Caco-2 (cell line): ENCODE results near the gene VWA8. TPM values are rescaled to one million over a fixed set of nuclear protein-coding genes. Genes with fewer than 3 reads are reported as not detected.

Source experiments
- BruUV-seq: library from RNA; stranded (reverse); fragments of 400-500 nt; replicated peaks from 2 replicates; lab custom pipeline; 2021; lab: Mats Ljungman, UMichigan
- CTCF ChIA-PET: fragments of 300-600 bp; sonication (Branson Sonifier 250); formaldehyde crosslinking; loops from one replicate; lab custom pipeline; 2022; ENCODE audit warnings: antibody characterized with exemption; lab: Charles Lee
- POLR2A ChIA-PET: fragments of 300-600 bp; sonication (Branson Sonifier 250); formaldehyde crosslinking; loops from one replicate; lab custom pipeline; 2022; ENCODE audit warnings: antibody characterized with exemption; lab: Charles Lee
- DNase-seq, 2 experiments: peaks; one replicate each; pipeline versions ENCODE4 v3.0.0 to v3.0.0-alpha.2; 2020 to 2022
- H3K27me3 ChIP-seq: replicated peaks from 2 replicates; pipeline ENCODE4 v1.6.0; 2011; ENCODE audit warnings: low read length; ENCODE audit not compliant: control insufficient read depth, insufficient read depth
- H3K36me3 ChIP-seq: 2 replicates; pipeline ENCODE4 v1.5.1; 2011; ENCODE audit warnings: low read length; ENCODE audit not compliant: control insufficient read depth, insufficient read depth
- H3K4me1 ChIP-seq: fragments of 250-450 bp; sonication (Bioruptor Pico); 2 replicates; pipeline ENCODE4 v1.5.1; 2020; ENCODE audit warnings: mild to moderate bottlenecking
- H3K4me3 ChIP-seq: 2 replicates; pipeline ENCODE4 v1.5.1; 2011; ENCODE audit warnings: low read depth, mild to moderate bottlenecking, control low read depth, low read length
- H3K9me3 ChIP-seq: fragments of 250-450 bp; sonication (Bioruptor Pico); 2 replicates; pipeline ENCODE4 v1.5.1; 2020; ENCODE audit warnings: mild to moderate bottlenecking, moderate library complexity
- H3K27ac Mint-ChIP-seq: one replicate; pipeline ENCODE4 v1.8.0; 2022; ENCODE audit warnings: mixed read lengths; ENCODE audit not compliant: unreplicated experiment
- H3K27me3 Mint-ChIP-seq: one replicate; pipeline ENCODE4 v1.8.0; 2022; ENCODE audit warnings: mixed read lengths; ENCODE audit not compliant: insufficient read depth, unreplicated experiment
- H3K36me3 Mint-ChIP-seq: one replicate; pipeline ENCODE4 v1.8.0; 2022; ENCODE audit warnings: mild to moderate bottlenecking, mixed read lengths; ENCODE audit not compliant: insufficient read depth, unreplicated experiment
- H3K4me1 Mint-ChIP-seq: one replicate; pipeline ENCODE4 v1.8.0; 2022; ENCODE audit warnings: low read depth, mixed read lengths; ENCODE audit not compliant: unreplicated experiment
- H3K4me3 Mint-ChIP-seq: one replicate; pipeline ENCODE4 v1.8.0; 2022; ENCODE audit warnings: mild to moderate bottlenecking, moderate library complexity, mixed read lengths; ENCODE audit not compliant: unreplicated experiment
- H3K9me3 Mint-ChIP-seq: one replicate; pipeline ENCODE4 v1.8.0; 2022; ENCODE audit warnings: mixed read lengths; ENCODE audit not compliant: unreplicated experiment
- CTCF ChIP-seq, 2 experiments: fragments of 200-600 bp in 1 of 2; IDR thresholded peaks; 1 replicate in 1 of 2; 2 replicates in 1 of 2; pipeline versions ENCODE4 v1.5.1 to v1.8.0; 2011 to 2022; ENCODE audit warnings: antibody characterized with exemption in 1 of 2, control low read depth in 1 of 2, inconsistent platforms in 1 of 2, low read depth in 1 of 2, low read length in 1 of 2, mild to moderate bottlenecking in 1 of 2, moderate library complexity in 1 of 2; ENCODE audit not compliant: insufficient read depth in 1 of 2, severe bottlenecking in 1 of 2, unreplicated experiment in 1 of 2
- intact Hi-C: fragments of 100-400 bp; cut with micrococcal nuclease; formaldehyde crosslinking; loops from one replicate; pipeline ENCODE4 v1.10.0; 2022; ENCODE audit not compliant: unreplicated experiment
- total RNA-seq: library from RNA; stranded (reverse); gene quantifications from 2 replicates; pipeline ENCODE4 v1.2.3, GENCODE V29; 2022

The VWA8 gene
- total RNA-seq, 1 experiment from 2014 or later = 20.7 TPM

GRCh38 chr13:41645331-41645730, 315.6 kb downstream of the VWA8 start:
- CTCF ChIA-PET = no interaction called here

GRCh38 chr13:41644742-41645141, 316.2 kb downstream of the VWA8 start:
- CTCF ChIA-PET = no interaction called here
- intact Hi-C loops = no loop called here
- H3K27ac Mint-ChIP-seq = peak overlapping the region; percentile 88
- no peaks in the 10 kb centered on the region for H3K9me3 ChIP-seq
- peaks cover 56% of the 10 kb centered on the region for H3K4me1 Mint-ChIP-seq
- no peak overlapping the region for H3K4me3 ChIP-seq
- TF ChIP-seq CTCF (IDR thresholded peaks at IDR 0.05; ENCODE audit: insufficient read depth in 1 of 2, low read depth in 1 of 2, low read length in 1 of 2, severe bottlenecking in 1 of 2, unreplicated experiment in 1 of 2) = no peak
- DNase-seq = no peak
- peaks cover 15% of the 10 kb centered on the region for H3K36me3 Mint-ChIP-seq
- H3K27me3 ChIP-seq = no peaks in the 10 kb centered on the region
- no peaks in the 10 kb centered on the region for H3K36me3 ChIP-seq
- no peak overlapping the region for H3K4me3 Mint-ChIP-seq
- H3K27me3 Mint-ChIP-seq = no peaks in the 10 kb centered on the region
- POLR2A ChIA-PET = interaction anchor here (1.1 kb wide), 1 partner anchor 38 kb away, joined by 5 read pairs; no protein-coding TSS in a partner anchor
- BruUV-seq = no TSS peak
- peaks cover 77% of the 10 kb centered on the region for H3K4me1 ChIP-seq
- H3K9me3 Mint-ChIP-seq = no peaks in the 10 kb centered on the region

More at GRCh38 chr13:41645331-41645730, 315.6 kb downstream of the VWA8 start:
- H3K9me3 Mint-ChIP-seq = no peaks in the 10 kb centered on the region
- peak overlapping the region; percentile 88 for H3K27ac Mint-ChIP-seq
- H3K27me3 Mint-ChIP-seq = no peaks in the 10 kb centered on the region
- no peak for TF ChIP-seq CTCF (IDR thresholded peaks at IDR 0.05; ENCODE audit: insufficient read depth in 1 of 2, low read depth in 1 of 2, low read length in 1 of 2, severe bottlenecking in 1 of 2, unreplicated experiment in 1 of 2)
- H3K9me3 ChIP-seq = no peaks in the 10 kb centered on the region
- H3K4me1 ChIP-seq = peaks cover 77% of the 10 kb centered on the region
- peaks cover 51% of the 10 kb centered on the region for H3K4me1 Mint-ChIP-seq
- DNase-seq = peak; percentile 80 to 86
- peak overlapping the region; percentile 35 for H3K4me3 Mint-ChIP-seq
- peaks cover 16% of the 10 kb centered on the region for H3K36me3 Mint-ChIP-seq
- intact Hi-C loops = no loop called here
- BruUV-seq = no TSS peak
- H3K27me3 ChIP-seq = no peaks in the 10 kb centered on the region
- no peak overlapping the region for H3K4me3 ChIP-seq
- no peaks in the 10 kb centered on the region for H3K36me3 ChIP-seq
- POLR2A ChIA-PET = interaction anchor here (1.1 kb wide), 1 partner anchor 38 kb away, joined by 5 read pairs; no protein-coding TSS in a partner anchor

- H3K27me3 ChIP-seq = no peaks in the 10 kb centered on the region
- H3K36me3 ChIP-seq = no peaks in the 10 kb centered on the region
- CTCF ChIA-PET = no interaction called here
- no peak overlapping the region for H3K4me3 Mint-ChIP-seq
- no peak for DNase-seq
- intact Hi-C loops = no loop called here
- POLR2A ChIA-PET = interaction anchor here (0.7 kb wide), 1 partner anchor 138 kb away, joined by 3 read pairs; no protein-coding TSS in a partner anchor
- no TSS peak for BruUV-seq
- peaks cover 64% of the 10 kb centered on the region for H3K4me1 Mint-ChIP-seq
- peaks cover 74% of the 10 kb centered on the region for H3K4me1 ChIP-seq
- TF ChIP-seq CTCF (IDR thresholded peaks at IDR 0.05; ENCODE audit: insufficient read depth in 1 of 2, low read depth in 1 of 2, low read length in 1 of 2, severe bottlenecking in 1 of 2, unreplicated experiment in 1 of 2) = no peak
- no peaks in the 10 kb centered on the region for H3K9me3 Mint-ChIP-seq
- H3K27ac Mint-ChIP-seq = peak overlapping the region; percentile 88
- no peaks in the 10 kb centered on the region for H3K27me3 Mint-ChIP-seq
- H3K4me3 ChIP-seq = no peak overlapping the region
- no peaks in the 10 kb centered on the region for H3K9me3 ChIP-seq
- peaks cover 10% of the 10 kb centered on the region for H3K36me3 Mint-ChIP-seq
These were observed 317.4 kb downstream of the VWA8 start for GRCh38 chr13:41643507-41643906.
